HL-60 (cell line): Measurements from ENCODE around the gene C1QTNF7.

Experiments
- DNase-seq, 2 experiments: peaks; one replicate each; pipeline ENCODE4 v3.0.0-alpha.2; 2010 to 2020; ENCODE audit warnings: low read depth in 1 of 2, low spot score in 1 of 2
- H3K27ac ChIP-seq: fragments of 250-450 bp; sonication (Bioruptor Pico); replicated peaks from 2 replicates; pipeline ENCODE4 v1.5.1; 2020; ENCODE audit warnings: mild to moderate bottlenecking, moderate library complexity
- H3K27me3 ChIP-seq: fragments of 250-450 bp; sonication (Bioruptor Pico); 2 replicates; pipeline ENCODE4 v1.5.1; 2021; ENCODE audit warnings: mild to moderate bottlenecking, moderate library complexity; ENCODE audit not compliant: insufficient read depth, poor library complexity, severe bottlenecking
- H3K4me3 ChIP-seq: replicated peaks from 2 replicates; pipeline ENCODE4 v1.5.1; 2011; ENCODE audit warnings: mild to moderate bottlenecking, control low read depth, low read length; ENCODE audit not compliant: insufficient read depth
- GABPA ChIP-seq: IDR thresholded peaks from 2 replicates; pipeline ENCODE4 v1.6.1; 2012; ENCODE audit warnings: low read depth
- POLR2AphosphoS5 ChIP-seq: IDR thresholded peaks from 2 replicates; pipeline ENCODE4 v1.6.1; 2012; ENCODE audit warnings: low read depth
- SPI1 ChIP-seq: IDR thresholded peaks from 2 replicates; pipeline ENCODE4 v1.6.1; 2012; ENCODE audit warnings: low read depth, mild to moderate bottlenecking, borderline replicate concordance
- TF ChIP-seq, protein P1 (sequence below): IDR thresholded peaks from 2 replicates; pipeline ENCODE4 v1.6.1; 2012; ENCODE audit warnings: low read depth; ENCODE audit not compliant: insufficient replicate concordance
- TF ChIP-seq, protein P2 (sequence below): IDR thresholded peaks from one replicate; pipeline ENCODE4 v1.5.1; 2011; ENCODE audit warnings: low read length, control low read depth, inconsistent platforms; ENCODE audit not compliant: insufficient read depth

The C1QTNF7 gene

DNA sequence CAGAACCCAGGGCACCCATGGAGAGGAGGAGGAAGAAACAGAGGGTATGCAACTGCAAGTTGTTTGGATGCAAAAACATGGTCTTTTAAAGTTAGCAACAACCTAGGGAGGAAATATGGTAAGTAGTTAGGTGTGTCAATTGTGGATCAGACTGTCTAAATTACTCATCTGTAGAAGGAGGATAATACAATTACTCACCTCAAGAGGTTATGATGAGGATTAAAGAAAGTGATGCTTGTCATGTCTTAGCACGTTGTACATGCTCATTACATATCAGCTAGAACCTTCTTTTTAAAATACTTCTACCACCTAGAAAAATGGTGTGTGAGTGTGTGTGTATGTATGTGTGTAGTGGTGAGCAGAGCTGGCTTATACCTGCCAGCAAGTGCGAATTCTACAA, 2.3 kb upstream of the C1QTNF7 start:
- Histone ChIP-seq H3K27me3 (no peaks in the 10 kb centered on the region), H3K4me3 (no peak overlapping the region), H3K27ac (no peak overlapping the region)
- no peak for DNase-seq
- TF ChIP-seq, protein P1, sequence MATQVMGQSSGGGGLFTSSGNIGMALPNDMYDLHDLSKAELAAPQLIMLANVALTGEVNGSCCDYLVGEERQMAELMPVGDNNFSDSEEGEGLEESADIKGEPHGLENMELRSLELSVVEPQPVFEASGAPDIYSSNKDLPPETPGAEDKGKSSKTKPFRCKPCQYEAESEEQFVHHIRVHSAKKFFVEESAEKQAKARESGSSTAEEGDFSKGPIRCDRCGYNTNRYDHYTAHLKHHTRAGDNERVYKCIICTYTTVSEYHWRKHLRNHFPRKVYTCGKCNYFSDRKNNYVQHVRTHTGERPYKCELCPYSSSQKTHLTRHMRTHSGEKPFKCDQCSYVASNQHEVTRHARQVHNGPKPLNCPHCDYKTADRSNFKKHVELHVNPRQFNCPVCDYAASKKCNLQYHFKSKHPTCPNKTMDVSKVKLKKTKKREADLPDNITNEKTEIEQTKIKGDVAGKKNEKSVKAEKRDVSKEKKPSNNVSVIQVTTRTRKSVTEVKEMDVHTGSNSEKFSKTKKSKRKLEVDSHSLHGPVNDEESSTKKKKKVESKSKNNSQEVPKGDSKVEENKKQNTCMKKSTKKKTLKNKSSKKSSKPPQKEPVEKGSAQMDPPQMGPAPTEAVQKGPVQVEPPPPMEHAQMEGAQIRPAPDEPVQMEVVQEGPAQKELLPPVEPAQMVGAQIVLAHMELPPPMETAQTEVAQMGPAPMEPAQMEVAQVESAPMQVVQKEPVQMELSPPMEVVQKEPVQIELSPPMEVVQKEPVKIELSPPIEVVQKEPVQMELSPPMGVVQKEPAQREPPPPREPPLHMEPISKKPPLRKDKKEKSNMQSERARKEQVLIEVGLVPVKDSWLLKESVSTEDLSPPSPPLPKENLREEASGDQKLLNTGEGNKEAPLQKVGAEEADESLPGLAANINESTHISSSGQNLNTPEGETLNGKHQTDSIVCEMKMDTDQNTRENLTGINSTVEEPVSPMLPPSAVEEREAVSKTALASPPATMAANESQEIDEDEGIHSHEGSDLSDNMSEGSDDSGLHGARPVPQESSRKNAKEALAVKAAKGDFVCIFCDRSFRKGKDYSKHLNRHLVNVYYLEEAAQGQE: no peak
- TF ChIP-seq POLR2AphosphoS5 (no peak), GABPA (no peak), SPI1 (no peak)
- TF ChIP-seq, protein P2, sequence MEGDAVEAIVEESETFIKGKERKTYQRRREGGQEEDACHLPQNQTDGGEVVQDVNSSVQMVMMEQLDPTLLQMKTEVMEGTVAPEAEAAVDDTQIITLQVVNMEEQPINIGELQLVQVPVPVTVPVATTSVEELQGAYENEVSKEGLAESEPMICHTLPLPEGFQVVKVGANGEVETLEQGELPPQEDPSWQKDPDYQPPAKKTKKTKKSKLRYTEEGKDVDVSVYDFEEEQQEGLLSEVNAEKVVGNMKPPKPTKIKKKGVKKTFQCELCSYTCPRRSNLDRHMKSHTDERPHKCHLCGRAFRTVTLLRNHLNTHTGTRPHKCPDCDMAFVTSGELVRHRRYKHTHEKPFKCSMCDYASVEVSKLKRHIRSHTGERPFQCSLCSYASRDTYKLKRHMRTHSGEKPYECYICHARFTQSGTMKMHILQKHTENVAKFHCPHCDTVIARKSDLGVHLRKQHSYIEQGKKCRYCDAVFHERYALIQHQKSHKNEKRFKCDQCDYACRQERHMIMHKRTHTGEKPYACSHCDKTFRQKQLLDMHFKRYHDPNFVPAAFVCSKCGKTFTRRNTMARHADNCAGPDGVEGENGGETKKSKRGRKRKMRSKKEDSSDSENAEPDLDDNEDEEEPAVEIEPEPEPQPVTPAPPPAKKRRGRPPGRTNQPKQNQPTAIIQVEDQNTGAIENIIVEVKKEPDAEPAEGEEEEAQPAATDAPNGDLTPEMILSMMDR: no peak

DNA sequence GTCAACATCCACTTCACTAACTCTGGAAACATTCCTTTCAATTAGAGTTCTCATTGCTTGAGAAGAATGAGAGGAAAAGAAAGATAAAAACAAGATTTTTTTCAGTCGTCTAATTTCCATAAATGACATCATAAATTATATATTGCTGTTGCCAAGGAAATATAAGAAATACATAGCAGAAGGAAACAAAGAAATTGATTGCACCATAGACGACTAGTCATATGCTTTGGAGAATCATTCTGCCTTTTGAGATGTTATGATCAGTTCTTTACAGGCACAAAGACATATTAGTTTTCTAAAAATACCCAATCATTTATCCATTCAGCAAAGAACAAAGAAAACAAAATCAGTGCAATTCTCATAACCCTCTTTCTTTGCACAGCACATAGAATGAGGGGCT, 672 bp upstream of the C1QTNF7 start:
- DNase-seq: no peak
- H3K4me3 ChIP-seq: no peak overlapping the region
- no peak overlapping the region for H3K27ac ChIP-seq
- TF ChIP-seq GABPA (no peak), POLR2AphosphoS5 (no peak), SPI1 (no peak)
- TF ChIP-seq, protein P2: no peak
- TF ChIP-seq, protein P1: no peak
- no peaks in the 10 kb centered on the region for H3K27me3 ChIP-seq

DNA sequence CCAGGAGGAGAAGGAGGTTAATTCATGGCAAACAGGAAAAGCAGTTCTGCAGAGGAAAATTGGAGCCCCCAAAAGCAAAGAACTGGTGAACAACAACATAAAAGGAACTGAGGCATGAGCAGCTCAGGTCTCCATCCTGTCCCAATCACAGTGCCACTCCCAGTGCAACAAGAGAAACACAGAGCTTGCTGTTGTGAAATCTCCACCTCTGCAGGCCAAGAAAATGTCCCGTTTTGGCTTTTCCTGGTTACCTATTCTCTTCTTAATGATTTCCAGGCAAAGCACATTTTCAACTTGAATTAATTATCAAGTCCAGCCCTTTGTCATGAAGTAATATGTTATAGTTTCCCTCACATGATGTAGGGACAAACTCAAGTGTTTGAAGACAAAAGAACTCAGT, 778 bp downstream of the C1QTNF7 start:
- Histone ChIP-seq H3K27ac (no peak overlapping the region), H3K4me3 (no peak overlapping the region), H3K27me3 (no peaks in the 10 kb centered on the region)
- TF ChIP-seq, protein P1: no peak
- TF ChIP-seq GABPA (no peak), SPI1 (no peak), POLR2AphosphoS5 (no peak)
- TF ChIP-seq, protein P2: no peak
- DNase-seq: no peak
